Caki2 (cell line): ENCODE measurements around the gene ZNF69. TPM values are rescaled to one million over a fixed set of nuclear protein-coding genes. Genes with fewer than 3 reads are reported as not detected.
"Not testable (repeated sequence)": the region's sequence is repeated elsewhere in the genome, so short reads cannot be mapped to it uniquely, and the experiment has no call there.

Experiments used
- DNase-seq: peaks from one replicate; pipeline ENCODE4 v3.0.0-alpha.2; 2015; ENCODE audit warnings: low read depth
- in situ Hi-C: cut with HindIII; loops from 2 replicates; pipeline ENCODE4 v1.10.0; 2016; ENCODE audit warnings: low sequenced_read_pairs, low pct_unique_long_range_greater_than_20kb, mixed read lengths
- total RNA-seq: library from RNA; depleted of rRNA; stranded (reverse); fragments of >200 nt; shearing (Covaris generic); gene quantifications from 2 replicates; pipeline ENCODE4 v1.2.3, GENCODE V29; 2014; ENCODE audit warnings: low replicate concordance; rRNA removed

ZNF69 gene
- total RNA-seq, 1 experiment from 2014 or later, result 14.0 TPM

DNA sequence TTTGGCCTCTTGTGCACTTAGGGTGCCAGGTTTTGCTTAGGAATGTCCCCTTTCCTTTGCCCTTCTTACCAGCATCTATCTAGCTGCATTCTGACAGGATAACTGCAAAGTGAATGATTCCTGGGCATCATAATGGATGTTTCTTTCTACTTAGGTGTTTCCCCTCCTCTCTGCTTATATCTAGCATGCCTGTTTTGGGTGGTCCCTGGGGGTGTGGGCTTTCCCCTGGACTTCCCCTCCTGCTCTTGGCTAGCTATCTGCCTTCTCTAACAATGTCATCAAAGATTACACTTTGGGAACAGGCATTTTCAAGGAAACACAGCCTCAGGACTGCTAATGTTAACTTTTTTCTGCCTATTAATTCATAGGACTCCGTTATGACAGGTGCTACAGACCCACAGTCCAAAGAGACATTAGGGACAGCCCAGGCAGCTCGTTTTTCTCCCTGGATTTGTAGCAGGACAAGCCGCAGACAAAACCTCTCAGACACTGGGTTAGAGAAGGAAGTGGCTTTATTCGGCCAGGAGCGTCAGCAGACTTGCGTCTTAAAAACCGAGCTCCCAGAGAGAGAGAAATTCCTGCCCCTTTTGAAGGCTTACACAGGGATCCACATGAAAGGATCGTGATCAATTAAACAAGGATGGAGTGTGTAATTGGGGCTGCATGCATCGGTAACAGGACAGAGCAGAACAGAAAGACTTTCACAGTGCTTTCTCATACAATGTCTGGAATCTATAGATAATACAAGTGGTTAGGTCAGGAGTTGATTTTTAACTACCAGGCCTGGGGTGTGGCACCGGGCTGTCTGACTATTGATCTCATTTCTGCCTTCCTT is 54.6 kb downstream of the ZNF69 start:
- in situ Hi-C loops, result no loop called here
- DNase-seq, result no peak

- in situ Hi-C loops, result no loop called here
- peak; percentile 42 for DNase-seq
These were observed 55.2 kb downstream of the ZNF69 start for GRCh38 chr19:11942843-11943108.

GRCh38 chr19:11944656-11945055 is 57.1 kb downstream of the ZNF69 start:
- in situ Hi-C loops, result no loop called here
- DNase-seq, result no peak

DNA sequence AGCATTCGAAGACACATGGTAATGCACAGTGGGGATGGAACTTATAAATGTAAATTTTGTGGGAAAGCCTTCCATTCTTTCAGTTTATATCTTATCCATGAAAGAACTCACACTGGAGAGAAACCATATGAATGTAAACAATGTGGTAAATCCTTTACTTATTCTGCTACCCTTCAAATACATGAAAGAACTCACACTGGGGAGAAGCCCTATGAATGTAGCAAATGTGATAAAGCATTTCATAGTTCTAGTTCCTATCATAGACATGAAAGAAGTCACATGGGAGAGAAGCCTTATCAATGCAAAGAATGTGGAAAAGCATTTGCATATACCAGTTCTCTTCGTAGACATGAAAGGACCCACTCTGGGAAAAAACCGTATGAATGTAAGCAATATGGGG is 61.1 kb downstream of the ZNF69 start:
- DNase-seq, result no peak
- in situ Hi-C loops, result no loop called here

- DNase-seq, result peak; percentile 36
- in situ Hi-C loops, result no loop called here
These were observed 61.6 kb downstream of the ZNF69 start for GRCh38 chr19:11949201-11949600.

- DNase-seq, in situ Hi-C loops: not testable (repeated sequence)
These were observed 62.1 kb downstream of the ZNF69 start for GRCh38 chr19:11949614-11950080.

DNA sequence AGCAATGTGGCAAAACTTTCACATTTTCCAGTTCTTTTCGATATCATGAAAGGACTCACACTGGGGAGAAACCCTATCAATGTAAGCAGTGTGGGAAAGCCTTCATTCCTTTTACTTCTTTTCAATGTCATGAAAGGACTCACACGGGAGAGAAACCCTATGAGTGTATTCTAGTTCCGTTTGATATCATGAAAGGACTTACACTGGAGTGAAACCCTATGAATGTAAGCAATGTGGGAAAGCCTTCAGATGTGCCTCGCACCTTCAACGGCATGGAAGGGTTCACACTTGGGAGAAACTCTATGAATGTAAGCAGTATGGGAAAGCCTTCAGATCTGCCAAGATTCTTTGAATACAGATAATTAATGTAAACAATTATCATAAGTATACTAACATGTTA is 62.7 kb downstream of the ZNF69 start:
- DNase-seq, result no peak
- in situ Hi-C loops, result no loop called here

Other genes with a start within 250 kb of the ZNF69 start
- gene ZNF823, start 148.8 kb upstream of the ZNF69 start, total RNA-seq, result 6.7 and 17.6 TPM in 2 replicates
- gene ZNF441, start 120.8 kb upstream of the ZNF69 start, total RNA-seq, result 2.1 and 6.5 TPM in 2 replicates
- gene ZNF491, start 89.3 kb upstream of the ZNF69 start, total RNA-seq, result 0.41 TPM in 1 of 2 replicates, not detected in the other
- gene ZNF440, start 73.5 kb upstream of the ZNF69 start, total RNA-seq, result 3.2 and 5.7 TPM in 2 replicates
- gene ZNF439, start 39.1 kb upstream of the ZNF69 start, total RNA-seq, result not detected in 2 replicates
- gene ZNF700, start 37.3 kb downstream of the ZNF69 start, total RNA-seq, result 2.8 and 11.5 TPM in 2 replicates
- gene ZNF763, start 77.3 kb downstream of the ZNF69 start, total RNA-seq, result 7.0 TPM in 1 of 2 replicates, not detected in the other
- 0.20 TPM in 1 of 2 replicates, not detected in the other for gene ZNF433, start 147.9 kb downstream of the ZNF69 start, total RNA-seq
- 0.67 TPM in 1 of 2 replicates, not detected in the other for gene ZNF878, start 165.2 kb downstream of the ZNF69 start, total RNA-seq
- gene ZNF844, start 176.9 kb downstream of the ZNF69 start, total RNA-seq, result 0.24 TPM in 1 of 2 replicates, not detected in the other